GM19324 (cell line): ENCODE results near the gene FXYD6.
"Not testable (repeated sequence)": the region's sequence is repeated elsewhere in the genome, so short reads cannot be mapped to it uniquely, and the experiment has no call there.

Source experiments
- ATAC-seq: cut with Tn5 transposase; IDR thresholded peaks from one replicate; pipeline ENCODE4 v1.9.1; 2021; ENCODE audit warnings: mild to moderate bottlenecking, moderate library complexity; ENCODE audit not compliant: unreplicated experiment, low FRiP score

The FXYD6 gene

DNA sequence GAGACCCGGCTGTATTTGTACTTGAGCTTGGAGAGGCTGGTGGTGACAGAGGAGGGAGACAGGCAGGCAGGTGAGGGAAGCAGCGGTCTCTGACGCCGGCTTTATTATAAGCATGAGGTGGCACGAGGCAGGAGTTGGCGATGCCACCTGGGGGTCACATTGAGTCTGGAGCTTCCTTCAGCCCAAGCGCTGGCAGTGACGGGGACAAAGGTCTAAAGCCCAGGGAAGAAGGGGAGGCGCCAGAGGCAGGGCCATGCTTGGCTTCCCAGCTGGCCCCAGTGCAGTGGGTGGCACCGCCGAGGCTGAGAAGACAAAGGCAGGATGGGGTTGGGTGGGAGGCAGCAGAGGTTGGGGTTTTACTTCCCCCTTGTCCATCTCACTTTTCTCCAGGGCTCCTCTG is 56.4 kb downstream of the FXYD6 start:
- no peak for ATAC-seq

DNA sequence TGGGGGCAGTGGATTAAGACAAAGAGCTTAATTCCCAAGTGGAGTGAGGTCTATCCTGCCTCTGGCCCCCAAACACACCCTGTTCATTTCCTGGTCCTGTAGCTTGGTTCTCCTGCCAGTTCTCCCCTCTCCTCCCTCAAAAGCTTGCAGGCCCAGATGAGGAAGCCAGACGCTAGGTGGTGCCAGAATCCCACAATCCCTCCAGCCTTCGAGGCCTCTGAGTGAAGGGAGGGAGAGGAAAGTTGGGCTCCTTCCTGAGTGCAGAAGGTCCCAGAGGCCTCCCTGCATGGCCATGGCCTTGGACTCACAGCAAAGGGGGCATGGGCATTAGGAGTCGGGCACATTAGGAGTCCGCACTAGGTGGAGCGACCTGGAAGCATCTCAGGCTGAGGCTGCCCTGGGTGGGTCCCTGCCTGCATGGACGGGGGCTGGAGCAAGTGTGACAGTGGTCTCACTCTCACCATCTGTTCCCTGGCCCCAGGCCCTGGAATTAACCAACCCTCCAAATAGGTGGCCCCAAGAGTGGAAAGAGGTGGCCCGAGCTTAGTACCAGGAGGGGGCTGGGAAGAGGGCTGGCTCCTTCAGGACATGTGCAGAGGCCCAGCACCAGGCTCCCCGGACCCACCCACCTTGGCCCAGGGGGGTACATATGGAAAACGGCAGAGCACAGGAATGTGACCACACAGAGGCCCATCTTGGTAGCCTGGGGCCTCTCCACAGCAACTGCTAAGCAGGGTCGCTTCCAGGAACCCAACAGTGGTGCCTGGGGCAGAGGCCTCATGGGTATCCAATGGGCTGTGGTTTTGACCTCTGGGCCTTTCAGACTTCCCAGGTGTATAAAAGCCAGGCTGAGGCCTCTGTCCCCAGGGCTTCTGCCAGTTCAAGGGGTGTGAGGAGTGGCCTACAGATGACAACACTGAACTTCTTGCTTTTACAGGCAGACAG is 57.1 kb downstream of the FXYD6 start:
- ATAC-seq, result no peak

DNA sequence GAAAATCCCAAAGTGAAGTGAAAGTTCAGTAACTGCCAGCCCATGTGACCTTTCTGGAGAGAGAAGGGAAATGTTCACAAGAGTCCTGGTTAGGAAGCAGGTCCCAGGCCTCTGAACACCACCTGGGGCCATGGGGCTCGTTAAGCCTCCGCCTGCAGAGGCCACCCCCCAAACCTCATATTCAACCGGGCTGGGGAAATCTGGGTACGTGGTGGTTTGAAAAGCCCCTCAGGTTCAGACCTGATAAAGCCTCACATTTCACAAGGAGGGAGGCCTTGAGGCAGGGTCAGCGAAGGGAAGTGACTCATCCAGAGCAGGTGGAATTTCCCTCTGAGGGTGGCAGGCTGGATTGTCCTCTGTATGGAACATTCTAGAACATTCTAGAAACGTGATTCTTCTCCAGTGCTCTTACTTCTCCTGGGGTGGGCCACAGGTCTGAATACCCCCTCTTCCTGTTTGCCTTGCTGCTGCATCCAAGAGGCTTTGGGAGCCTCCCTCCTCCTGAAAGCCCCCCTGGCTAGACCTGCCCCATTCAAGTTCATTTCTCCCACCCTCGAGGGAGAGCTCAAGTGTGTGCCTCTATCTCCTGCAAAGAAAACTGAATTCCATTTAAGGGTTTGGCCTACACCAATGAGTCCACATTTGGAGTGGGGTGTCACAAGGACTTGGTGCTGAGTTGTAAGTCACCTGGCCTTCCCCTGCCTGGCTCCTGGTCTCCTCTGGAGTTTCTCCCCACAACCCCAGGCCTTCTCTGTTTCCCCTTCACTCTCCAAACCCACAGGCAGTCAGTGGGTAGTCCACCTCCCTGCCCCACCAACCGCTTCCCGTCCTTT is 58.2 kb downstream of the FXYD6 start:
- ATAC-seq, result no peak

DNA sequence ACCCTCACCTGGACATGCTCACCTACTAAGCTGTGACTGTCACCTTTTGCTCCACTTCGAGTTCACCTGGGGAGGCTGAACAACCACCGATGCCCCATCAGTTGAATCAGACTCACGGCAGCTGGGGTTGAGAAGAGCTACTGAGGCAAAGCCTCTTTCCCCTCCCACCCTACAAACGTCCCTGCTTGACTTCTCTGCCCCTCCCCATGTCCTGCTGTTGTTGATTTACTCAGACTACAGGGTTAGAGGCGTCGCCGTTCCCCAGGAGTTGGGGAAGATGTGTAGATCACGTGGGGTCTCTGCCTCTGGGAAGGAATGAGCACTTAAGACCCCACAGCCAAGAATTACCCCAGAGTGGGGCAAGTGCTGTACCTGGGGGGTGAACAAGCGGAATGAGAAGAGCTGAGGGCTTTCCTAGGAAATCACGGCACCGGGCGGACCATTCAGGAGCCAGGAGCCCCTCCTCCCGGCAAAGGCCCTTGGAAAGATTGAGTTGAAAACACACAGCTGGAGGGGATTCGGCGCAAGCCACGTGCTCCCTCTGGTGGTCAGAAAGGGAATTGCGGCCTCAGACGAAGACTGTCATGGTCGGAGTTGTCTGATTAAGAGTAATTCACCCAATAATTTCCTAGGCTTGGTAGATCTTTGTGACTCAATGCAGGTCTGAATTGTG is 59.0 kb downstream of the FXYD6 start:
- ATAC-seq, result no peak

DNA sequence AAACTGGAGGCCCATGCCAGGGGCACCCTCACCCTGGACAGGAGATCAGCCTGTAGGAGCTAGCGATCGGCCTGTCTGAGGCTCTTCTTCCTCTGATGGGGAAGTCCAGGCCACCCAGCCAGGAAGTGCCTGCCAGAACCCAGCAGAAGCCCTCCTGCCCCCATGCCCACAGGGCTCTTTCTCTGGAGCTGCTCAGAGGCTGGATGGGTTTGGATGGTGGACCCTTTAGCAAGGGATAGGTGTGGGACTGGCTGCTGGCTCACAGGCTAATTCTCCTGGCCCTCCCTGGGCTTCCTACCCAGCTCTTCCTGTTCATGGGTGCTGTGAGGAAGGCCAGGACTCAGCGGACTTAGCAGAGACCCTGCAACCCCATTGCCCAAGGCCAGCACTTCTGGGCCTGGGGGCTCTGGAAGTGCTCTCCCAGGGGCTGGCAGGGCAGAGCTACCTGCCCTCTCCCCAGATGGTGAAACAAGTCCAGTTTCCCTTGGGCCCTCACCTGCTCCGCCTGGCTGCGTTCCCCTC is 59.6 kb downstream of the FXYD6 start:
- no peak for ATAC-seq

DNA sequence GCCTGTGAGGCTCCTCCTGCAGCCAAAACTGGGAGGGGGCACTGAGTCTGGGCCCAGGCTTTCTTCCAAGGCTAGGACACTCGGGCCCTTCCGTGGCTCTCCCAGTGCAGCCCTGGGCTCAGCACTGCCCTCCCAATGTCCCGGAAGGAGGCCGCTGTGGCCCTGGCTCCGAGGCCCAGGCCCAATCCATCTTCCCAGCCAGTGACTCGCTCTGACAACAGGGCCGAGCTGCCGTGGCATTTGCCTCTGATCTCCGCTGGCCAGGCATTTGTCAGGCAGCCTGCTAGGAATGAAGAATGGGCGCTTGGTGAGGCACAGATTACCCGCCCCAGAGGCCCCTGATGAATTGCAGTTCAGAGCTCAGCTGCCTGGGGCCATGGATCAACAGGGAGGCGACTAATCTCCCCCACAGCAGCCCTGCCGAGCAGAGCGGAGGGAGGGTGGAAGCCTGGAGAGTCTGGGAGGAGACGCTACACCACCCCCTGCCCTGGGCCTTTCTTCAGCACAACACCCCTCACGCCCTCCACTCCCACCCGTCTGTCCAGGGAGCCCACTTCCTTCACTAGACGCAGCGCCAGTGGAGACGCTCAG is 60.2 kb downstream of the FXYD6 start:
- ATAC-seq, result no peak

DNA sequence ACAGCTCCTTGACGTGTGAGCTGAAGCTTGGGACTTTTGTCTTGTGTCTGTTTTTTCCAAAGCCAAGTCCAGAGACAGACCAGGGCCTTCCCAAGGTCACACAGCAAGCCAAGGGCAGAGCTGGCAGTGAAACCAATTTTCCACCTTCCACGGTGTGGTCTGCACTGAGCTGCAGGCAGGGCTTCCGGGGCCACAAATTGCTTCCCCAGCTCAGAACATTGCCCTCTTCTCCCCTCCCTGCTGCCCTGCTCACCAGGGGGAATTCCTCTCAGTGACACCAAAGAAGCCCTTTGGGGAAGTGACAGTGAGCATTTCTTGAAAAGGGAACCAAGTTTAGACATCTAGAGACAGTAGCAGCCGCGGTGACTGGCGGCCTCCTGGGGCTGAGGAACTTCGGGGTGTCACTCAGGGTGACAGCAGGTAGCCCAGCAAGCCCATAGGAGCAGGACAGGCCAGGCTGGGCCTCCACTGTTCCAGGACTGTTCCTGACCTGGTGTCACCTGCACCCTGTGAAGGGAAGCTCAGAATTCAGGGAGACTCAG is 61.1 kb downstream of the FXYD6 start:
- peak; percentile 71 for ATAC-seq

DNA sequence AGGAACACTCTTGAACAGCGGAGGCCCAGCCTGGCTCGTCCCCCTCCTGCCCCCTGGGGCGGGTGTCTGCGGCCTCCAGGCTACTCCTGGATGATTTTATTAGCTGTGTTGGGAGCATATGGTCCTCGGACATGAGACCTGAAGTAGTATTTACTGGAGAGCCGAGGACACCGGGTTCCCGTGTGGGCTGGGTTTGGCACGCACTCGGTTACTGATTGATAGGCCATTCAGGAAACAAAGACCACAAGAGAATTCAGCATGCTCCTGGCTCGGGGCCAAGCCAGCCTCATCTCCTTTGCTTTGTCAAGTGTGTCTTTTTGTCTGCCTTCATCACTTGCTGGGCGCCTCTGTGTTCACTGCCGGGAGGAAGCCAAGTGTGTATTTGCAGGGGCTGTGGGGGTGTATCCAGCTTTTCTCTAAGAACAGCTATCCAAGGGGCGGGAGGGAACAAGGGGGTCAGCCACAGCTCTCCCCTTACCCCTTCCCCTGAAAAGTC is 61.6 kb downstream of the FXYD6 start:
- peak; percentile 46 for ATAC-seq

DNA sequence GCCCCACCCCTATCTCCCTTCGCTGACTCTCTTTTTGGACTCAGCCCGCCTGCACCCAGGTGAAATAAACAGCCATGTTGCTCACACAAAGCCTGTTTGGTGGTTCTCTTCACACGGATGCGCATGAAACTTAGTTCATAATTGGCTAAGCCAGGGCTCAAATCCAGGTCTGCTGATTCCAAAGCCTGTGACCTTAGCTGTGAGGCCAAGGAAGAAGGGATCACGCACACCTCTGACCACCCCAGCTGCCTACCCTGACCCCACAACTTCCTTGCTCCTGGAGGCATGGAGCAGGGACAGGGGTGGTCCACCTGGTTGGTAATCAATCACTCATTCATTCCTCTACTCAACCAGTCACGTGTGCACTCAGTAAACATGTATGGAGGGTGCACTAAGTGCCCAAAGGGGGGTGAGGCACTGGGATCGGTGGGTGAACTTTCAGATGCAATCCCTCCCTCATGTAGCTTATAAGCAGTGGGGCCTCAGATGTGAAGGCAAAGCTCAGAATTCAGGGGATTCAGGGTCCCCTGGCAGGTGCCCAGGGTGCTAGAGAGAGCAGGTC is 62.2 kb downstream of the FXYD6 start:
- ATAC-seq, result no peak

DNA sequence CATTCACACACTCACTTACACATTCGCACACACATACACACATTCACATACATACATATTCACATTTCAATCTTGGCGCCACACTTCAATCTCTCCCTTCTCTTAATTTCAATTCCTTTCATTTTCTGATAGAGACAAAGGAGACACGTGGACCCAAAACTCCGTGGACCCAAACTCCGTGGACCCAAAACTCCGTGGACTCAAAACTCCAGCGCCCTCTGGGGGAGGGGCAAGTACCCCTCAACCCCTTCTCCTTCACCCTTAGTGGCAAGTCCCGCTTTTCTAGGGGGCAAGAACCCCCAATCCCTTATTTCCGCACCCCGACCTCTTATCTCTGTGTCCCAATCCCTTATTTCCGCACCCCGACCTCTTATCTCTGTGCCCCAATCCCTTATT is 66.4 kb downstream of the FXYD6 start:
- ATAC-seq, result not testable (repeated sequence)

DNA sequence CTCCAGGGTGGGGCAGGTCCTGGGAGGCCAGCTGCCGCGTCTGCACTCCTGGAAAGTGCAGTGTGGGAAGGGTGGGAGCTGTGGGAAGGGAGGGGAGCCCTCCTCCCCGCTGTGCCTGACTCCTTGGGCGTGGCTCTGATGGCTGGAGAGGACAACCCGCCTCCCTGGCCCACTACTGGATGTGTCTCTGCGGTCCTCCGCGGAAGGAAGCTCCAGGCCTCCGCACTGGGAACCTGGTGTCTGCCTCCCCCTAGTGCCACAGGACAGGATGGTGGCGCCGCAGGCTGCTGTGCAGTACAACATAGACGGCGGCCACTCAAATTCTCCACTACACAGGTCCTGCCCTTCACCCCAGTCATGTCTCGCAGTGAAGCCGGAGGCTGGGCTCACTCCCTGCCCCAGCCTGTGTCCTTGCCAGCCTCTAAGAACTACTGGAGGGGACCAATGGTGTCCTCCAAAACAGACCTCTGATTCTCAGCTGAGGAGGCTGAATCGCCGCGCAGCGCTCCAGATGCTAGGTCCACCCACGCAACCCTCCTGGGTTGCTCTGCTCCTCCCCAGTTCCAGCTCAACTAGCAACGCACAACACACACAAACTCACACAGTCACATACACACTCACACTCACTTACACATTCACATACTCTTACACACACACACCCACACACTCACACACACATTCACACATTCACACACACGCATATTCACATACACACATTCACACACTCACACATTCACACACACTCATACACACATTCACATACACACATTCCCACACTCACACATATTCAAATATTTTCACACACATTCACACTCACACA is 67.0 kb downstream of the FXYD6 start:
- peak; percentile 77 for ATAC-seq

DNA sequence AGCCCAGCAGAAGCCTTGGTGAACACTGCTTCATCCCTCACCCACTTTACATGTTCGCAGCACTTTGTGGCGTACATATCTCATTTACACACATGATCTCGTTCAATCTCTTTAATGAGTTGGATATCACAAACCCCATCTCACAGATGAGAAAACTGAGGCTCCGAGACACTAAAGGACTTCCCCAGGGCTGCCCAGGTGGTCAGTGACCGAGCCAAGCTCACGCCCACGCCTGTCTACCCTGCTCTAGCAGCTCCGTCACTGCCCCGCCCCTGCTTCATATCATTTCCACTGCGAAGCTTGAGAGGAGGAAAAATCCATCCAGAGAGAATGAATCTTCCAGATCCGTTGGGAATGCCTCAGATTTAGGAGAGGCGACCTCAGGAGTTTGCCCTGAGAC is 67.7 kb downstream of the FXYD6 start:
- no peak for ATAC-seq

DNA sequence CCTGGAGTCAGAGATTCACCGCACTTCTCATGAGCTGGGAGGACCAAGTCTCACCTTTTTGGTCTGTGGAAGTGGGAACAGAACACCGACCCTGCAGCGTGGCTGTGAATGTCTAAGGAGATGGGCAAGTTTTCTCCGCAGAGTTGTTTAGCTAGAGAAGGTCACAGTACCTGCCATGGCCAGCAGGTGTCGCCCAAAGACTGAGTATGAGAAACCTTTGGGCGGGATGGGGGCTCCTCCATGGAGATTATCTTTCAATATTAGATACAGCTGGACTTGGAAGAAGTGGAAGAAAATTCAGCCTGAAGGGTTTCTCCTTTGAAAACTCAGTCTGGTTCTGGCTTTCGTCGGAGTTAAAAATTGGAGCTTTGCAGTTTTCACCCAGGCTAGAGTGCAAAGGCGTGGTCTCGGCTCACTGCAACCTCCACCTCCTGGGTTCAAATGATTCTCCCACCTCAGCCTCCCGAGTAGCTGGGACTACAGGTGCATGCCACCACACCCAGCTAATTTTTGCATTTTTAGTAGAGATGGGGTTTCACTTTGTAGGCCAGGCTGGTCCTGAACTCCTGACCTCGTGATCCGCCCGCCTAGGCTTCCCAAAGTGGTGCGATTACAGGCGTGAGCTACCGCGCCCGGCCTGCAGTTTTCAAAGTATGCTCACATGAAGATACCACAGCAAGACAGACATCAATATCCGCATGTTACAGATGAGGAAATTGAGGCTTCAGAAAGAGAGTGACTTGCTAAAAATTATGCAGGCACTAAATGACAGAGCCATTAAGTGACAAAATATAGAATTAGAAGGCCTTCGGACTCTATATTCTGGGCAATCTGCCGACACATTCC is 68.8 kb downstream of the FXYD6 start:
- ATAC-seq, result no peak

DNA sequence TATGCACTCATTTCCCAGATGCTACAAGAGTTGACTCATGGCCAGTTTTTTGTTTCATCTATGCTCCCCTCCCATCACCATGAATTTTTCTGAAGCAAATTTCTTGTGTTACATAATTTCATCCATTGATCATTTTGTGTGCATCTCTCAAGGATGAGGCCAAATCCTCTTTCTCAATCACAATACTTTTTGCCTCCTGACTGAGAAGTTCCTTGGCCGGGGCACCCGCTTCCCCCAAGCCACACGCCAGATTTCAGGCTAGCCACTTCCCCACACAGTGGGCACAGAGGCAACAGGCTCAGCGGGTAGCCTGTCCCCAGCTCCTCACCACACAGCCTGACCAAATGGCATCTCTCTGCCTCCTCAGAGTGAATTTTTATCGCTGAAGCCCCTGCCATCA is 69.6 kb downstream of the FXYD6 start:
- no peak for ATAC-seq

DNA sequence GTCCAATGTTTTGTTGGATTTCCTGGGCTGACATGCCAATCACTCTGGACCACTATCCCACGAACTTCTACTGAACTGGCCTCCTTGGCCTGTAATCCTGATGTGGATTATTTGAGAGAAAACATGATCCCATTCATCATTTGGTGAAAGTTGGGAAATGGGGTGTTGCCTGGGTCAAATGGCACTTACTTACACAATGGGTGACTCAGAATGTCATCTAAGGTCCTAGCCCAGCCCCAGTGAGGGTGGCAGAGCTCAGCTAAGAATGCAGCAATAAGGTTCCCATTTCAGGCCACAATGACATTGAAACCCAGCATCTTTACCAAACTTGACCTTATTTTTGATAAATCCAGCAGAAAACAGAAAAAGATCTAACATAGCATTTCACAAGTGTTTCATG is 71.4 kb downstream of the FXYD6 start:
- no peak for ATAC-seq

DNA sequence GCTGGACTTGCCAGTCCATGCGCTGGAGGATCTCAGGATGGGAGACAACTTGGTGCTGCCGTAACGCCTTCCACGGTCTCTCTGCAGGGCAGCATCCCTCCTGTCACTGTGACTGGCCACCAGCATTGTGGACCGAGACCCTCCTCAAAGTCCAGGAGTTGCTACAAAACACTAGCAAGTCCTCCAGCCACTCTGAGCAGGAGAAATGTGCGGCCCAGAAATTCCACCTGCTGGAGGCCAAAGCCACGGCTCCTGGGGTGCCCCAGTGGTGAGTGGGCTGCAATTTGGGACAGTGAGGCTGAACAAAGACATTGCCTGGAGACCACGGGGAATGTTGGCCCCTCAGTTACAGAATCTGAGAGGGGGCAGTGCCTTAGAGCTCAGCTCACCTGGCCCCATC is 72.6 kb downstream of the FXYD6 start:
- no peak for ATAC-seq

DNA sequence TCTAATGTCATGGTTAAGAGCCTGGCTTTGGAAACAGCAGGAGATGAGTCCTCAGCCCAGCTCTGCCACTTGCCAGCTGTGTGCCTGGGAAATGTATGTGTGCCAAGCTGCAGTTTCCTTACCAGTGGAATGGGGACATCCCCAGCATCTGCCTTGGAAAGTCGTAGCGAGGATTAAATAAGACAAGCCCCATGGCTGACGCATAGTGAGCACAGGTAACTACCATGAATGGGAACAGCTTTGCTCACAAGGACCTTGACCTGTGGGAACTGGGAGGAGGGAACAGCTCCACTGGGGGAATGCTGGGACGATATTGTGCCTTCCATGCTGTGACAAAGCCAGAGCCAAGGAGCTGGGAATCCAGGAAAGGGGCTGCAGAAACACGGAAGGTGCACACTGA is 76.8 kb downstream of the FXYD6 start:
- ATAC-seq, result no peak
